Stomach (tissue), 4 donors: ENCODE measurements around the gene OR9A2.

Source experiments
- CTCF ChIP-seq, 7 experiments: fragments of 450-650 bp in 4 of 7; fragments of 200-600 bp in 3 of 7; sonication (generic) in 3 of 7; IDR thresholded peaks; one replicate each; pipeline ENCODE4 v1.5.1; 2016 to 2019; ENCODE audit warnings: antibody characterized with exemption in 7 of 7, control low read depth in 2 of 7, mild to moderate bottlenecking in 1 of 7
- POLR2A ChIP-seq, 4 donors: fragments of 450-650 bp; IDR thresholded peaks; one replicate each; pipeline ENCODE4 v1.6.1; 2016; ENCODE audit warnings: antibody characterized with exemption in 4 of 4, control low read depth in 2 of 4, mild to moderate bottlenecking in 1 of 4, moderate library complexity in 1 of 4
- POLR2AphosphoS5 ChIP-seq, 3 donors: sonication (generic); formaldehyde crosslinking; IDR thresholded peaks; one replicate each; pipeline ENCODE4 v1.6.1; 2016; ENCODE audit warnings: antibody characterized with exemption in 3 of 3

GRCh38 chr7:143068446-143068845 lies 41.5 kb upstream of the OR9A2 start:
- TF ChIP-seq CTCF (IDR thresholded peaks at IDR 0.05) (no peak), POLR2AphosphoS5 (IDR thresholded peaks at IDR 0.05) (no peak), POLR2A (IDR thresholded peaks at IDR 0.05) (no peak)
